A673 (cell line): ENCODE results near the gene ZIC5. TPM values are rescaled to one million over a fixed set of nuclear protein-coding genes. Genes with fewer than 3 reads are reported as not detected.

Source experiments
- BruUV-seq: library from RNA; stranded (reverse); fragments of 400-500 nt; replicated peaks from 2 replicates; lab custom pipeline; 2021; lab: Mats Ljungman, UMichigan
- CTCF ChIA-PET: fragments of 300-600 bp; sonication (Branson Sonifier 250); formaldehyde crosslinking; loops from one replicate; lab custom pipeline; 2022; ENCODE audit warnings: antibody characterized with exemption; lab: Charles Lee
- POLR2A ChIA-PET: fragments of 300-600 bp; sonication (Branson Sonifier 250); formaldehyde crosslinking; loops from one replicate; lab custom pipeline; 2022; ENCODE audit warnings: antibody characterized with exemption; ENCODE audit not compliant: low non-redundant PET; lab: Charles Lee
- DNase-seq: peaks from one replicate; pipeline ENCODE4 v3.0.0-alpha.2; 2015; ENCODE audit warnings: low spot score
- H3K27ac ChIP-seq: fragments of 200-600 bp; sonication (generic); 2 replicates; pipeline ENCODE4 v1.5.1; 2016; ENCODE audit warnings: mixed run types, low read depth, mild to moderate bottlenecking, mixed read lengths, antibody characterized with exemption, low read length; ENCODE audit not compliant: poor library complexity, severe bottlenecking
- H3K27me3 ChIP-seq: fragments of 200-600 bp; sonication (generic); replicated peaks from 2 replicates; pipeline ENCODE4 v1.6.1; 2017; ENCODE audit warnings: mixed run types, low read depth, mild to moderate bottlenecking, mixed read lengths, antibody characterized with exemption, low read length; ENCODE audit not compliant: insufficient read depth, poor library complexity
- H3K36me3 ChIP-seq: fragments of 200-600 bp; sonication (generic); 2 replicates; pipeline ENCODE4 v1.6.1; 2016; ENCODE audit warnings: mixed run types, mild to moderate bottlenecking, mixed read lengths, antibody characterized with exemption, low read length; ENCODE audit not compliant: insufficient read depth, poor library complexity, severe bottlenecking
- H3K4me1 ChIP-seq: fragments of 200-600 bp; sonication (generic); 2 replicates; pipeline ENCODE4 v1.6.1; 2017; ENCODE audit warnings: mixed run types, mild to moderate bottlenecking, mixed read lengths, antibody characterized with exemption, low read length; ENCODE audit not compliant: insufficient read depth, poor library complexity, severe bottlenecking
- H3K4me3 ChIP-seq: fragments of 200-600 bp; sonication (generic); 2 replicates; pipeline ENCODE4 v1.5.1; 2016; ENCODE audit warnings: low read depth, mixed run types, mild to moderate bottlenecking, mixed read lengths, low read length; ENCODE audit not compliant: poor library complexity, severe bottlenecking
- H3K9me3 ChIP-seq: fragments of 200-600 bp; sonication (generic); 2 replicates; pipeline ENCODE4 v1.6.1; 2016; ENCODE audit warnings: mixed run types, low read depth, mild to moderate bottlenecking, mixed read lengths, antibody characterized with exemption, low read length; ENCODE audit not compliant: poor library complexity, severe bottlenecking
- CTCF ChIP-seq: fragments of 300-800, 200-600 bp; sonication (generic); conservative IDR thresholded peaks from 2 replicates; pipeline ENCODE4 v1.5.1; 2017; ENCODE audit warnings: low read depth, mild to moderate bottlenecking, antibody characterized with exemption, low read length, moderate library complexity, mixed read lengths
- EZH2 ChIP-seq: fragments of 200-600 bp; sonication (generic); IDR thresholded peaks from 2 replicates; pipeline ENCODE4 v1.6.1; 2017; ENCODE audit warnings: borderline replicate concordance, low read depth, mild to moderate bottlenecking, mixed read lengths, antibody characterized with exemption, low read length; ENCODE audit not compliant: poor library complexity, severe bottlenecking
- intact Hi-C: fragments of 100-400 bp; cut with micrococcal nuclease; formaldehyde crosslinking; loops from one replicate; pipeline ENCODE4 v1.10.0; 2022; ENCODE audit not compliant: unreplicated experiment
- total RNA-seq: library from RNA; stranded (reverse); gene quantifications from 2 replicates; pipeline ENCODE4 v1.2.3, GENCODE V29; 2021

The ZIC5 gene
- total RNA-seq, 1 experiment from 2014 or later: 25.2 TPM

GRCh38 chr13:99998261-99998660, 26.7 kb upstream of the ZIC5 start:
- POLR2A ChIA-PET: no interaction called here
- Histone ChIP-seq H3K27ac (no peak overlapping the region), H3K27me3 (no peaks in the 10 kb centered on the region), H3K4me3 (no peak overlapping the region), H3K36me3 (no peaks in the 10 kb centered on the region), H3K9me3 (no peaks in the 10 kb centered on the region), H3K4me1 (peaks cover 26% of the 10 kb centered on the region)
- BruUV-seq: no TSS peak
- CTCF ChIA-PET: no interaction called here
- TF ChIP-seq EZH2 (no peak), CTCF (no peak)
- intact Hi-C loops: loop anchor here (10.0 kb wide), 1 partner anchor 87 kb away; the partner anchor contains the start of gene PCCA
- DNase-seq: no peak

- Histone ChIP-seq H3K4me3 (no peak overlapping the region), H3K27me3 (no peaks in the 10 kb centered on the region), H3K9me3 (no peaks in the 10 kb centered on the region), H3K27ac (no peak overlapping the region), H3K4me1 (peaks cover 31% of the 10 kb centered on the region), H3K36me3 (no peaks in the 10 kb centered on the region)
- BruUV-seq: no TSS peak
- DNase-seq: no peak
- TF ChIP-seq CTCF: no peak
- TF ChIP-seq EZH2: no peak
- intact Hi-C loops: loop anchor here (10.0 kb wide), 1 partner anchor 87 kb away; the partner anchor contains the start of gene PCCA
- CTCF ChIA-PET: no interaction called here
- POLR2A ChIA-PET: interaction anchor here (0.6 kb wide), 1 partner anchor 289 kb away, joined by 4 read pairs; no protein-coding TSS in a partner anchor
Measured at GRCh38 chr13:99997702-99998214, 26.2 kb upstream of the ZIC5 start.

- peaks cover 44% of the 10 kb centered on the region for H3K4me1 ChIP-seq
- no peak for TF ChIP-seq EZH2
- no peak for TF ChIP-seq CTCF
- H3K36me3 ChIP-seq: no peaks in the 10 kb centered on the region
- CTCF ChIA-PET: no interaction called here
- H3K27me3 ChIP-seq: no peaks in the 10 kb centered on the region
- BruUV-seq: no TSS peak
- POLR2A ChIA-PET: interaction anchor here (0.7 kb wide), 1 partner anchor 35 kb away, joined by 4 read pairs; no protein-coding TSS in a partner anchor
- peak overlapping the region; percentile 48 for H3K4me3 ChIP-seq
- intact Hi-C loops: loop anchor here (10.0 kb wide), 1 partner anchor 88 kb away; the partner anchor contains the start of gene PCCA
- peak; percentile 49 for DNase-seq
- H3K27ac ChIP-seq: peak overlapping the region; percentile 96
- no peaks in the 10 kb centered on the region for H3K9me3 ChIP-seq
Measured at GRCh38 chr13:99996381-99996973, 24.9 kb upstream of the ZIC5 start.
